SU-DHL-6 (cell line): Measurements from ENCODE around the gene KRTAP29-1.

Experiments used
- H2AFZ ChIP-seq: fragments of 200-600 bp; sonication (generic); 2 replicates; pipeline ENCODE4 v1.6.1; 2014; ENCODE audit warnings: low read depth, mild to moderate bottlenecking, moderate library complexity, mixed read lengths, antibody characterized with exemption, low read length; ENCODE audit not compliant: severe bottlenecking
- H3F3A ChIP-seq: fragments of 200-600 bp; shearing (Covaris generic); 2 replicates; pipeline ENCODE4 v1.6.0; 2016; ENCODE audit warnings: antibody characterized with exemption, mild to moderate bottlenecking; ENCODE audit not compliant: insufficient read depth
- H3K27ac ChIP-seq: fragments of 200-600 bp; sonication (generic); 2 replicates; pipeline ENCODE4 v1.5.1; 2016; ENCODE audit warnings: low read depth, mild to moderate bottlenecking, low read length, moderate library complexity, mixed read lengths
- H3K27me3 ChIP-seq: fragments of 200-600 bp; sonication (generic), shearing (Covaris generic); 2 replicates; pipeline ENCODE4 v1.6.0; 2014; ENCODE audit warnings: mild to moderate bottlenecking, low read length
- H3K36me3 ChIP-seq: fragments of 200-600 bp; sonication (generic); 2 replicates; pipeline ENCODE4 v1.6.1; 2014; ENCODE audit warnings: mild to moderate bottlenecking, low read length, mixed read lengths
- H3K4me2 ChIP-seq: fragments of 300-600, 200-600 bp; shearing (Covaris generic), sonication (generic); 2 replicates; pipeline ENCODE4 v1.6.0; 2014; ENCODE audit warnings: low read length, low read depth, mild to moderate bottlenecking; ENCODE audit not compliant: poor library complexity, severe bottlenecking
- H3K4me3 ChIP-seq: fragments of 200-600 bp; sonication (generic); 2 replicates; pipeline ENCODE4 v1.5.1; 2014; ENCODE audit warnings: antibody characterized with exemption, low read length, mild to moderate bottlenecking, mixed read lengths; ENCODE audit not compliant: insufficient read depth, poor library complexity, severe bottlenecking
- H3K79me2 ChIP-seq: fragments of 200-600 bp; sonication (generic); 2 replicates; pipeline ENCODE4 v1.6.1; 2014; ENCODE audit warnings: mild to moderate bottlenecking, low read length, moderate library complexity; ENCODE audit not compliant: insufficient read depth
- H3K9ac ChIP-seq: fragments of 200-600 bp; sonication (generic); 2 replicates; pipeline ENCODE4 v1.7.0; 2014; ENCODE audit warnings: mild to moderate bottlenecking, low read length
- H3K9me2 ChIP-seq: fragments of 200-600 bp; sonication (generic); replicated peaks from 2 replicates; pipeline ENCODE4 v1.6.1; 2014; ENCODE audit warnings: low read length; ENCODE audit not compliant: insufficient read depth
- H3K9me3 ChIP-seq: fragments of 200-600 bp; sonication (generic); 2 replicates; pipeline ENCODE4 v1.6.1; 2014; ENCODE audit warnings: low read length, mixed read lengths; ENCODE audit not compliant: insufficient read depth
- H4K20me1 ChIP-seq: fragments of 200-600 bp; sonication (generic); 2 replicates; pipeline ENCODE4 v1.6.1; 2014; ENCODE audit warnings: low read depth, mild to moderate bottlenecking, antibody characterized with exemption, low read length, moderate library complexity, mixed read lengths
- EZH2phosphoT487 ChIP-seq: fragments of 200-600 bp; sonication (generic), shearing (Covaris generic); conservative IDR thresholded peaks from 2 replicates; pipeline ENCODE4 v1.6.1; 2018; ENCODE audit warnings: mild to moderate bottlenecking, antibody characterized with exemption, low read length, moderate library complexity, mixed read lengths
- TF ChIP-seq, protein P1 (sequence below): fragments of 200-600 bp; sonication (generic); IDR thresholded peaks from one replicate; pipeline ENCODE4 v1.5.1; 2017; ENCODE audit warnings: antibody characterized with exemption, mild to moderate bottlenecking, low read length, moderate library complexity; ENCODE audit not compliant: insufficient read depth, poor library complexity, severe bottlenecking

KRTAP29-1 gene

DNA sequence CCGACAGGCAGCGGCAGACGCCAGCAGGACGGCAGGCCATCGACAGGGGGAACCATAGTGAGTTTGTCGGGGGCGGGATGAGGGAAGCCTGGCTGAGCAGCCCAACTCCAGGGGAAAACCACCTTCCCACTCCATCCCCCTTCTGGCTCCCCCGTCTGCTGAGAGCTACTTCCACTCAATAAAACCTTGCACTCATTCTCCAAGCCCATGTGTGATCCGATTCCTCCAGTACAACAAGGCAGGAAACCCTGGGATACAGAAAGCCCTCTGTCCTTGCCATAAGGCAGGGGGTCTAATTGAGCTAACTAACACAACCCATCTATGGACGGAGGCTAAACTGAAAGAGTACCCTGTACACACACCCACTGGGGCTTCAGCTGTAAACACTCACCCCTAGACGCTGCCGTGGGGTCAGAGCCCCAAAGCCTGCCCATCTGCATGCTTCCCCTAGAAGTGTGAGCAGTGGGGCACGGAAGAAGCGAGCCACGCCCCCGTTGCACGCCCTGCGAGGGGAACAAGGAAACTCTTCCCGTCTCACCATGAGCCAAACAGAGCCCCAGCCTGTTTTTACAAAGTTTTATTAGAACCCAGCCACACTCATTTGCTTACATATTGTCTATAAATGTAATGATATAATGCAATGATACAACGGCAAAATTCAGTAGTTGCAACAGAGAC lies 4.1 kb downstream of the KRTAP29-1 start:
- no peaks in the 10 kb centered on the region for H3K36me3 ChIP-seq
- no peak overlapping the region for H3K4me2 ChIP-seq
- no peaks in the 10 kb centered on the region for H3K27me3 ChIP-seq
- H3K79me2 ChIP-seq = no peaks in the 10 kb centered on the region
- no peak overlapping the region for H2AFZ ChIP-seq
- no peaks in the 10 kb centered on the region for H3K9me2 ChIP-seq
- TF ChIP-seq, protein P1, sequence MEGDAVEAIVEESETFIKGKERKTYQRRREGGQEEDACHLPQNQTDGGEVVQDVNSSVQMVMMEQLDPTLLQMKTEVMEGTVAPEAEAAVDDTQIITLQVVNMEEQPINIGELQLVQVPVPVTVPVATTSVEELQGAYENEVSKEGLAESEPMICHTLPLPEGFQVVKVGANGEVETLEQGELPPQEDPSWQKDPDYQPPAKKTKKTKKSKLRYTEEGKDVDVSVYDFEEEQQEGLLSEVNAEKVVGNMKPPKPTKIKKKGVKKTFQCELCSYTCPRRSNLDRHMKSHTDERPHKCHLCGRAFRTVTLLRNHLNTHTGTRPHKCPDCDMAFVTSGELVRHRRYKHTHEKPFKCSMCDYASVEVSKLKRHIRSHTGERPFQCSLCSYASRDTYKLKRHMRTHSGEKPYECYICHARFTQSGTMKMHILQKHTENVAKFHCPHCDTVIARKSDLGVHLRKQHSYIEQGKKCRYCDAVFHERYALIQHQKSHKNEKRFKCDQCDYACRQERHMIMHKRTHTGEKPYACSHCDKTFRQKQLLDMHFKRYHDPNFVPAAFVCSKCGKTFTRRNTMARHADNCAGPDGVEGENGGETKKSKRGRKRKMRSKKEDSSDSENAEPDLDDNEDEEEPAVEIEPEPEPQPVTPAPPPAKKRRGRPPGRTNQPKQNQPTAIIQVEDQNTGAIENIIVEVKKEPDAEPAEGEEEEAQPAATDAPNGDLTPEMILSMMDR = no peak
- TF ChIP-seq EZH2phosphoT487 = no peak
- no peak overlapping the region for H3K9ac ChIP-seq
- no peaks in the 10 kb centered on the region for H4K20me1 ChIP-seq
- H3K9me3 ChIP-seq = no peaks in the 10 kb centered on the region
- no peak overlapping the region for H3K27ac ChIP-seq
- no peaks in the 10 kb centered on the region for H3F3A ChIP-seq
- no peak overlapping the region for H3K4me3 ChIP-seq

DNA sequence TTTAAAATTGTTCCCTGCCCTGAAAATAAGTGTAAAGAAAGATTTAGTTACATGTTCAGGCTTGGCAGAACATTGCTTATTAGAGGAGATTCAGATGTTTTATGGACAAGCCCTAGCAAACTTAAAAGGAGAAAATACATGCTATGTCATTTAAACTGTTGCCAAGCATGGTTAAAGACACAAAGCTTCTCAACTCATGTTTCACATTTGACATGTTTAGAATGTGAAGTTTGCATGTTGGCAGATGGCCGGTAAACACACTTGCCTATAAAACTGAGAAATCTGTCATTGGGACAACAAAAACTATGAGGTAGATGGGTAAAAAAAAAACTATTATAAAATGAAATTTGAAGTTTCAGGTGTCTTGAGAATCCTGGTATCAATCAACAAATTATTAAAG lies 5.8 kb downstream of the KRTAP29-1 start:
- H3K4me3 ChIP-seq = no peak overlapping the region
- H2AFZ ChIP-seq = no peak overlapping the region
- TF ChIP-seq EZH2phosphoT487 = no peak
- TF ChIP-seq, protein P1 = no peak
- H3K27me3 ChIP-seq = no peaks in the 10 kb centered on the region
- no peaks in the 10 kb centered on the region for H3K36me3 ChIP-seq
- no peaks in the 10 kb centered on the region for H4K20me1 ChIP-seq
- H3K9me3 ChIP-seq = no peaks in the 10 kb centered on the region
- no peak overlapping the region for H3K27ac ChIP-seq
- no peaks in the 10 kb centered on the region for H3K9me2 ChIP-seq
- no peak overlapping the region for H3K4me2 ChIP-seq
- no peaks in the 10 kb centered on the region for H3F3A ChIP-seq
- no peak overlapping the region for H3K9ac ChIP-seq
- H3K79me2 ChIP-seq = no peaks in the 10 kb centered on the region

DNA sequence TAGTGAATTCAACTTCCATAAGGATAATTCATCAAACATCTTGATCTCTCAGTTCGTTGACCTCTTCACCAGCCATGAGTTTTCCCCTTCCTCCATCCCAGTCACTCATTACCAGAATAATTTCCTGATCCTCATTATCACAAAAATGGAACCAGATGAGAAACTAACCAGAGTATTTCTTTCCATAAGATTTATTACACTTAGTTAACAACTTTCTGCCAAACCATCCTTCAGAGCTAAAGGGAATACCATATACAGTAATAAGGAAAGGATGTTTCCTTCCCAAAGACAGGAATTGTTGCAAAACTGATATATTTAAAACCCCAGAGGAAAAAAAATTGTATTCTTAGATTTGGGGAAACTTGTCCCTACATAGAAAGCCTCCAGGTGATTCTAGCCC lies 8.6 kb downstream of the KRTAP29-1 start:
- no peak overlapping the region for H3K4me3 ChIP-seq
- H3K9ac ChIP-seq = no peak overlapping the region
- H3K36me3 ChIP-seq = no peaks in the 10 kb centered on the region
- H4K20me1 ChIP-seq = no peaks in the 10 kb centered on the region
- TF ChIP-seq, protein P1 = no peak
- TF ChIP-seq EZH2phosphoT487 = no peak
- no peaks in the 10 kb centered on the region for H3K27me3 ChIP-seq
- H3K4me2 ChIP-seq = no peak overlapping the region
- H3K27ac ChIP-seq = no peak overlapping the region
- H3K9me3 ChIP-seq = no peaks in the 10 kb centered on the region
- no peaks in the 10 kb centered on the region for H3K9me2 ChIP-seq
- H2AFZ ChIP-seq = no peak overlapping the region
- H3F3A ChIP-seq = no peaks in the 10 kb centered on the region
- H3K79me2 ChIP-seq = no peaks in the 10 kb centered on the region
